ENCODE measurements around the gene USP31. TPM values are rescaled to one million over a fixed set of nuclear protein-coding genes. Genes with fewer than 3 reads are reported as not detected.

USP31 gene
- total RNA-seq, 1 donor from 2014 or later = 32.2 TPM

DNA sequence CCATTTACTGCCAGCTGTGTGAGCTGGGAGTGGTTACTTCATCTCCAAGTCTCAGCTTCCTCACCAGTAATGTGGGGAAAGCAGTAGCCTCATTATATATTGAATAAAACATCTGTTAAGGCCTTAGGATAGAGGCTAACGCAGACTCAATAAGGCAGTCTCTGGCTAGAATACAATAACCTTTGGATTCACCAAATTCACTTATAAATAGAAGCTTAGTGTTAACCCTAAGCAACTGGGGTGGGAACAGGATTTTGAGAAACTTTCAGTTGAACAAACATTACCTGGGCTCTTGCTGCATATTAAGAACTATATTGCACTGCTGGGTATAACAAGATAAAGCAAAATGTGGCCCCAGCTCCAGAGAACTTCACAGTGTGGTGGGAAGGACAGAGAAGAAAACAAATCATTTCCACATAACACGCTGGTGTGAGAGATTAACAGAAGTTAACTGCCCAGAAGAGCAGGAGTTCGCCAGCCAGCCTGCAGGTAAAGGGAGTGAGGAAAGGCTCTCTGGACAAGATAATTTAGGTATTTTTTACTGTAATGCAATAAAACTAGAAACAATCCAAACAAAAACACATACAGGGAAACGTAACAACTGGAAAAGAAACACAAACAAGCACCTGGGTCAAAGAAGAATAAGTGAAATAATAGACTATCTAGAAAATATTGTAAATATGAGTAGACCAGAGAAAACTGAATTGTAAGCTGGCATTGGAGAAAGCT, 57.0 kb downstream of the USP31 start:
- H3K27ac ChIP-seq = no peak overlapping the region
- intact Hi-C loops (cut with DNase I) = no loop called here
- H3K27me3 ChIP-seq = no peaks in the 10 kb centered on the region
- H3K4me3 ChIP-seq = no peak overlapping the region
- H3K4me1 ChIP-seq = no peaks in the 10 kb centered on the region
- peaks cover 0 to 39% of the 10 kb centered on the region in 2 donors for H3K36me3 ChIP-seq
- H3K9me3 ChIP-seq = no peaks in the 10 kb centered on the region
- TF ChIP-seq POLR2A (IDR thresholded peaks at IDR 0.05) (no peak), POLR2AphosphoS5 (IDR thresholded peaks at IDR 0.05; ENCODE audit: insufficient read depth in 1 of 2, low read depth in 1 of 2) (no peak)
- TF ChIP-seq, protein P1, sequence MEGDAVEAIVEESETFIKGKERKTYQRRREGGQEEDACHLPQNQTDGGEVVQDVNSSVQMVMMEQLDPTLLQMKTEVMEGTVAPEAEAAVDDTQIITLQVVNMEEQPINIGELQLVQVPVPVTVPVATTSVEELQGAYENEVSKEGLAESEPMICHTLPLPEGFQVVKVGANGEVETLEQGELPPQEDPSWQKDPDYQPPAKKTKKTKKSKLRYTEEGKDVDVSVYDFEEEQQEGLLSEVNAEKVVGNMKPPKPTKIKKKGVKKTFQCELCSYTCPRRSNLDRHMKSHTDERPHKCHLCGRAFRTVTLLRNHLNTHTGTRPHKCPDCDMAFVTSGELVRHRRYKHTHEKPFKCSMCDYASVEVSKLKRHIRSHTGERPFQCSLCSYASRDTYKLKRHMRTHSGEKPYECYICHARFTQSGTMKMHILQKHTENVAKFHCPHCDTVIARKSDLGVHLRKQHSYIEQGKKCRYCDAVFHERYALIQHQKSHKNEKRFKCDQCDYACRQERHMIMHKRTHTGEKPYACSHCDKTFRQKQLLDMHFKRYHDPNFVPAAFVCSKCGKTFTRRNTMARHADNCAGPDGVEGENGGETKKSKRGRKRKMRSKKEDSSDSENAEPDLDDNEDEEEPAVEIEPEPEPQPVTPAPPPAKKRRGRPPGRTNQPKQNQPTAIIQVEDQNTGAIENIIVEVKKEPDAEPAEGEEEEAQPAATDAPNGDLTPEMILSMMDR (IDR thresholded peaks at IDR 0.05) = no peak
- no peak for DNase-seq (ENCODE audit: extremely low spot score in 2 of 2)

DNA sequence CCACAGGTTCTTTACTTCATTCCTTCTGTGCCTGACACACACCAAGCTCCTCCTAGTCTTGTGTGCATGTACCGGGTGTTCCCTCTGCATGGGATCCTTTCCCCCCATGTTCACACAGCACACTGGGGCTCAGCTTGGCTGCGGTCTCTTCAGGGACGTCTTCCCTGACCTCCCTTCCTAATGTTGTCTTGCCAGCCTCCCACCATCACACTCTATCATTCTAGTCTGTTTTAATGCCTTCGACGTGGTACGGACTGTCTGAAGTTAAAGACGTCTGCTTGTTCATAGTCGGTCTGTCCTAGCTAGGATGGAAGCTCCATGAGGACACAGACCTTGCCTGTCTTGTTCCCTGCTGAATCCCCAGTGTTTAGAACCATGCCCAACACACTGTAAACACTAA, 60.1 kb downstream of the USP31 start:
- peaks cover 0 to 44% of the 10 kb centered on the region in 2 donors for H3K36me3 ChIP-seq
- intact Hi-C loops (cut with DNase I) = no loop called here
- no peak for DNase-seq (ENCODE audit: extremely low spot score in 2 of 2)
- no peak overlapping the region for H3K27ac ChIP-seq
- H3K27me3 ChIP-seq = no peaks in the 10 kb centered on the region
- no peak overlapping the region for H3K4me3 ChIP-seq
- H3K9me3 ChIP-seq = no peaks in the 10 kb centered on the region
- H3K4me1 ChIP-seq = no peaks in the 10 kb centered on the region
- TF ChIP-seq POLR2AphosphoS5 (IDR thresholded peaks at IDR 0.05; ENCODE audit: insufficient read depth in 1 of 2, low read depth in 1 of 2) (no peak), POLR2A (IDR thresholded peaks at IDR 0.05) (no peak)
- TF ChIP-seq, protein P1 (IDR thresholded peaks at IDR 0.05) = no peak

DNA sequence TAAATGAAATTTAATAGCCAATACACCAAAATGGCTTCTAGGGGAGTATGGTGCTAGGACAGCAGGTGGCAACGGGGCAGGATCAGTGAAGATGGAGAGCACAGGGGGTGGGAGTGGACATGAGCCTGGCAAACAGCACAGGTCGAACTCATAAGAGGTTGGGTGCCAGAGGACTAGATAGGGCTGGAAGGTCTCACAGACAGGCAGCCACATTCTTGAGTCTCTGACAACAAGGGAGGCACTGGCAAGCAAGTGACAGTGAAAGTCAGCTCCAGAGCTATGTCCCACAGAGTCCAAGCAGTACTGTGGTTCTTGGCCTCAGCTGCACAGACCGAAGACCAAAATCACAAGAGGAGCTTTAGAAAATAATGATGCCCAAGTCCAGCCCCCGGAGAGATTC, 61.2 kb downstream of the USP31 start:
- TF ChIP-seq, protein P1 (IDR thresholded peaks at IDR 0.05) = no peak
- TF ChIP-seq POLR2A (IDR thresholded peaks at IDR 0.05) (no peak), POLR2AphosphoS5 (IDR thresholded peaks at IDR 0.05; ENCODE audit: insufficient read depth in 1 of 2, low read depth in 1 of 2) (no peak)
- Histone ChIP-seq H3K27me3 (no peaks in the 10 kb centered on the region), H3K4me3 (no peak overlapping the region), H3K4me1 (no peaks in the 10 kb centered on the region), H3K9me3 (no peaks in the 10 kb centered on the region), H3K36me3 (peaks cover 0 to 40% of the 10 kb centered on the region in 2 donors), H3K27ac (no peak overlapping the region)
- no peak for DNase-seq (ENCODE audit: extremely low spot score in 2 of 2)
- intact Hi-C loops (cut with DNase I) = no loop called here

DNA sequence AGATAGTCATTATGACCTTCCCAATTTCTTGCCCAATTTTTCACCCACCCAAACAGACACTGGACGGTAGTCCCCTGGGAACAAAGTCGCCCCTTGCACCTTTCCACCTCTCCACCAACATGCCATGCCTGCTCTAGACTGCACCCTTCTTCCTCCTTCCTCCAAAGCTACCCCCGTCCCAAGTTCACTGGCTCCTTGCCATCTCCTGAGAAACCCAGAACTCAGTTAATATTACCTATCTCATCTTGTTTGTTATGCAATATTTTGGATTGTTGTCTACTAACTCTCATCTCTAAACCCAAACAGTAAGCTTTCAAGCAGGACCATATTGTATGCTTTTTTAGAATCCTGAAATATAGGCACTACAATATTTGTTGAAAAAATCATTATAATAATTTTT, 63.3 kb downstream of the USP31 start:
- DNase-seq (ENCODE audit: extremely low spot score in 2 of 2) = no peak
- intact Hi-C loops (cut with DNase I) = no loop called here
- H3K9me3 ChIP-seq = no peaks in the 10 kb centered on the region
- H3K4me1 ChIP-seq = peaks cover 13% of the 10 kb centered on the region
- H3K27me3 ChIP-seq = no peaks in the 10 kb centered on the region
- TF ChIP-seq POLR2A (IDR thresholded peaks at IDR 0.05) (no peak), POLR2AphosphoS5 (IDR thresholded peaks at IDR 0.05; ENCODE audit: insufficient read depth in 1 of 2, low read depth in 1 of 2) (no peak)
- TF ChIP-seq, protein P1 (IDR thresholded peaks at IDR 0.05) = no peak
- no peak overlapping the region for H3K27ac ChIP-seq
- H3K36me3 ChIP-seq = peaks cover 0 to 51% of the 10 kb centered on the region in 2 donors
- H3K4me3 ChIP-seq = no peak overlapping the region

DNA sequence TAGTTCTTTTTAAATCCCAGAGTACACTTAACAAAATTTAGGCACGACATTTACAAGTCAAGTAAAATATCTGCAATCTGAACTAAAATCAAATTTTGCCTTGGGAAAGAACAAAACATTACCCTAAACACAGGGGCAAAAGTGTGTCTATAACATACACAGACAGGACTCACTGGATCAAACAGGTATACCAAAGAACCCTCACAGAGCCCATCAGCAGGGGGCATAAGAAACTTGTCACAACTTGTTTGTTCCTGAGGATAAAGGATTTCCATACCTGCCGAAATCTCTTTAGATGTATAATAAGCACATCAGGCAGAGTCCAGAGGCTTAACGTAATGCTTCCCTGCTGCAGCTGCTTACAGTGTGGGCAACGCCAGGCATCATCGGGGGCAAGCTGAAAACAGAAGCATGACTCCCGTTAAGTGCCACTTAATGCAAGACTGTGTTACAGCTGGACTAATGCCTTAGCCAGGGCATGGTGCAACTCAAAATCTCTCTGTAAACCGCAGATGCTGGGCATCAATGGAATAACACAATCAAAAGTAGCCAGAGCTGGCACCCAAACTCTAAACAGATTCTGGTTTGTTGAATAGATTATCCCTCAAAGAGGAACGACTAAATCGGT, 67.0 kb downstream of the USP31 start:
- intact Hi-C loops (cut with DNase I) = no loop called here
- Histone ChIP-seq H3K27ac (no peak overlapping the region), H3K36me3 (peaks cover 0 to 41% of the 10 kb centered on the region in 2 donors)

More for the DNA sequence above, 67.0 kb downstream of the USP31 start:
- TF ChIP-seq, protein P1 (IDR thresholded peaks at IDR 0.05) = no peak
- Histone ChIP-seq H3K4me3 (no peak overlapping the region), H3K9me3 (no peaks in the 10 kb centered on the region), H3K4me1 (peaks cover 13% of the 10 kb centered on the region), H3K27me3 (no peaks in the 10 kb centered on the region)
- DNase-seq (ENCODE audit: extremely low spot score in 2 of 2) = no peak

Measured in vagina (tissue), 2 donors.